Mesenchymal stem cell (in vitro differentiated cells and primary cell): ENCODE data around the gene KDELR3.

Experiments
- DNase-seq: peaks from one replicate; pipeline ENCODE4 v3.0.0-alpha.2; 2013
- H2AFZ ChIP-seq: one replicate; pipeline ENCODE4 v1.6.1; 2013; ENCODE audit warnings: low read depth, mild to moderate bottlenecking, control low read depth, inconsistent platforms, low read length, moderate library complexity
- H2AK5ac ChIP-seq: 2 replicates; pipeline ENCODE4 v1.6.1; 2013; ENCODE audit warnings: low read length, moderate library complexity, mild to moderate bottlenecking, inconsistent platforms; ENCODE audit not compliant: severe bottlenecking
- H2BK120ac ChIP-seq: one replicate; pipeline ENCODE4 v1.6.1; 2013; ENCODE audit warnings: low read depth, mild to moderate bottlenecking, inconsistent platforms, low read length, moderate library complexity
- H2BK12ac ChIP-seq, 2 experiments: one replicate each; pipeline ENCODE4 v1.6.1; 2013; ENCODE audit warnings: inconsistent platforms in 2 of 2, low read length in 2 of 2, mild to moderate bottlenecking in 2 of 2, moderate library complexity in 2 of 2, control low read depth in 1 of 2
- H2BK15ac ChIP-seq: one replicate; pipeline ENCODE4 v1.6.1; 2013; ENCODE audit warnings: mild to moderate bottlenecking, low read depth, inconsistent platforms; ENCODE audit not compliant: poor library complexity, severe bottlenecking
- H2BK5ac ChIP-seq: 2 replicates; pipeline ENCODE4 v1.6.1; 2013; ENCODE audit warnings: low read depth, mild to moderate bottlenecking, low read length, control low read depth, inconsistent platforms; ENCODE audit not compliant: poor library complexity, severe bottlenecking
- H3K14ac ChIP-seq, 2 experiments: one replicate each; pipeline ENCODE4 v1.6.1; 2013; ENCODE audit warnings: inconsistent platforms in 2 of 2, low read length in 2 of 2, control low read depth in 1 of 2, mild to moderate bottlenecking in 1 of 2, moderate library complexity in 1 of 2
- H3K18ac ChIP-seq, 2 experiments: one replicate each; pipeline ENCODE4 v1.6.1; 2013; ENCODE audit warnings: inconsistent platforms in 2 of 2, low read length in 2 of 2, control low read depth in 1 of 2, low read depth in 1 of 2, mild to moderate bottlenecking in 1 of 2
- H3K23ac ChIP-seq, 2 experiments: one replicate each; pipeline ENCODE4 v1.6.1; 2013; ENCODE audit warnings: inconsistent platforms in 2 of 2, low read length in 2 of 2, mild to moderate bottlenecking in 2 of 2, moderate library complexity in 2 of 2, control low read depth in 1 of 2
- H3K27ac ChIP-seq: 2 replicates; pipeline ENCODE4 v1.5.1; 2013; ENCODE audit warnings: mild to moderate bottlenecking, moderate library complexity, low read length, control low read depth, inconsistent platforms; ENCODE audit not compliant: poor library complexity, severe bottlenecking
- H3K27me3 ChIP-seq, 2 experiments: 2 replicates each; pipeline versions ENCODE4 v1.6.1 to v1.7.0; 2013; ENCODE audit warnings: low read length in 2 of 2, mild to moderate bottlenecking in 2 of 2, moderate library complexity in 2 of 2, control low read depth in 1 of 2, inconsistent platforms in 1 of 2; ENCODE audit not compliant: control insufficient read depth in 1 of 2, insufficient read depth in 1 of 2
- H3K36me3 ChIP-seq, 2 experiments: 2 replicates each; pipeline versions ENCODE4 v1.6.1 to v1.7.0; 2013; ENCODE audit warnings: low read length in 2 of 2, control low read depth in 1 of 2, inconsistent platforms in 1 of 2, low read depth in 1 of 2, mild to moderate bottlenecking in 1 of 2; ENCODE audit not compliant: insufficient read depth in 2 of 2, control insufficient read depth in 1 of 2
- H3K4ac ChIP-seq, 2 experiments: one replicate each; pipeline ENCODE4 v1.6.1; 2013; ENCODE audit warnings: inconsistent platforms in 2 of 2, low read length in 2 of 2, mild to moderate bottlenecking in 2 of 2, moderate library complexity in 2 of 2, control low read depth in 1 of 2, low read depth in 1 of 2
- H3K4me1 ChIP-seq: 2 replicates; pipeline ENCODE4 v1.6.1; 2013; ENCODE audit warnings: low read depth, low read length, control low read depth; ENCODE audit not compliant: control insufficient read depth, insufficient read depth
- H3K4me2 ChIP-seq: 2 replicates; pipeline ENCODE4 v1.6.1; 2013; ENCODE audit warnings: low read length, mild to moderate bottlenecking, inconsistent platforms; ENCODE audit not compliant: poor library complexity, severe bottlenecking
- H3K4me3 ChIP-seq, 2 experiments: 2 replicates each; pipeline versions ENCODE4 v1.5.1 to v1.7.0; 2013; ENCODE audit warnings: low read length in 2 of 2, mild to moderate bottlenecking in 2 of 2, control low read depth in 1 of 2, low read depth in 1 of 2; ENCODE audit not compliant: insufficient read depth in 1 of 2
- H3K79me1 ChIP-seq: replicated peaks from 2 replicates; pipeline ENCODE4 v1.6.1; 2013; ENCODE audit warnings: mild to moderate bottlenecking, control low read depth, low read length, inconsistent platforms; ENCODE audit not compliant: poor library complexity, severe bottlenecking
- H3K9ac ChIP-seq: 2 replicates; pipeline ENCODE4 v1.7.0; 2013; ENCODE audit warnings: mild to moderate bottlenecking, low read length, moderate library complexity
- H3K9me3 ChIP-seq: 2 replicates; pipeline ENCODE4 v1.7.0; 2013; ENCODE audit warnings: mild to moderate bottlenecking, low read length; ENCODE audit not compliant: control insufficient read depth
- H4K8ac ChIP-seq: one replicate; pipeline ENCODE4 v1.6.1; 2013; ENCODE audit warnings: inconsistent platforms, mild to moderate bottlenecking, low read length, moderate library complexity
- H4K91ac ChIP-seq: one replicate; pipeline ENCODE4 v1.6.1; 2013; ENCODE audit warnings: mild to moderate bottlenecking, low read length, inconsistent platforms
- WGBS: methylation state at CpG from one replicate; pipeline ENCODE4 v1.1.7; 2013; ENCODE audit warnings: mixed read lengths; 5-methylcytosine and 5-hydroxymethylcytosine counted together

The KDELR3 gene

DNA sequence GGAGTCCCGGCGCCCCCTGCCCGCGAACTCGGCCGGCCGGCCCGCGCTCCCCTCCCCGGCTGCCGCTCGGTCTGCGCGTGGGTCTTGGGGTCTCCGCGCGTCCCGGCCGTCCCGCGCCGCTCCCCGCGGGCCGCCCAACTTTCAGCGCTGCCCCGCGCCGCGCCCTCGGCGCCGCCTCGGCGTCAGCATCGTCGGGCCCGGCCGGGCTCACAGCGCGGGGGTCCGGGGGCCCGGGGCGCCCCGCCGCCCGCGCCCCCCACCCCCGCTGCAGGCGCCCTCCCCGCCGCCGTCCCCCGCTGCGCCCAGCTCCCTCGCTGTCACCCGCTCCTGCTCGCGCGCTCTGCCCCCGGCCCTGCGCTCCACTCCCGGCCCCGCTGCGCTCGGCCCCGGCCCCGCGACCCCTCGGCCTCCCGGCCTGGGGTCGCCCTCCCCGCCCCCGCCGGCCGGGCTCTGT lies 12.8 kb upstream of the KDELR3 start, which contains the start of gene KCNJ4:
TSS of gene KCNJ4 (minus strand) at position 124 of the 454 bp plus-strand sequence. CDS start 27,067 bp downstream, outside the sequence.
- no peak within 1 kb of the TSS for H2BK5ac ChIP-seq
- peak within 1 kb of the TSS; percentile 83 for H3K4me2 ChIP-seq
- H3K79me1 ChIP-seq: no peaks in the 10 kb centered on the region
- peak within 1 kb of the TSS in 1 of 2 experiments; percentile 48 for H3K4me3 ChIP-seq
- peaks cover 76 to 86% of the 10 kb centered on the region in 2 experiments for H3K27me3 ChIP-seq
- WGBS: 3% methylated on average over 20 of the region's 76 CpGs
- peaks cover 0 to 3% of the 10 kb centered on the region in 2 experiments for H3K36me3 ChIP-seq
- H3K23ac ChIP-seq: peak within 1 kb of the TSS in 1 of 2 experiments; percentile 34
- no peak within 1 kb of the TSS for H4K8ac ChIP-seq
- no peak for DNase-seq
- no peak within 1 kb of the TSS for H4K91ac ChIP-seq
- peaks cover 22% of the 10 kb centered on the region for H3K4me1 ChIP-seq
- peak within 1 kb of the TSS; percentile 44 for H2BK15ac ChIP-seq
- H3K27ac ChIP-seq: no peak within 1 kb of the TSS
- no peak within 1 kb of the TSS for H3K14ac ChIP-seq
- H3K4ac ChIP-seq: no peak within 1 kb of the TSS
- no peak within 1 kb of the TSS for H3K9ac ChIP-seq
- peak within 1 kb of the TSS in 1 of 2 experiments; percentile 75 for H3K18ac ChIP-seq
- no peak within 1 kb of the TSS for H2BK12ac ChIP-seq
- no peak within 1 kb of the TSS for H2AK5ac ChIP-seq
- no peaks in the 10 kb centered on the region for H3K9me3 ChIP-seq
- peak within 1 kb of the TSS; percentile 32 for H2AFZ ChIP-seq
- H2BK120ac ChIP-seq: peak within 1 kb of the TSS; percentile 11

DNA sequence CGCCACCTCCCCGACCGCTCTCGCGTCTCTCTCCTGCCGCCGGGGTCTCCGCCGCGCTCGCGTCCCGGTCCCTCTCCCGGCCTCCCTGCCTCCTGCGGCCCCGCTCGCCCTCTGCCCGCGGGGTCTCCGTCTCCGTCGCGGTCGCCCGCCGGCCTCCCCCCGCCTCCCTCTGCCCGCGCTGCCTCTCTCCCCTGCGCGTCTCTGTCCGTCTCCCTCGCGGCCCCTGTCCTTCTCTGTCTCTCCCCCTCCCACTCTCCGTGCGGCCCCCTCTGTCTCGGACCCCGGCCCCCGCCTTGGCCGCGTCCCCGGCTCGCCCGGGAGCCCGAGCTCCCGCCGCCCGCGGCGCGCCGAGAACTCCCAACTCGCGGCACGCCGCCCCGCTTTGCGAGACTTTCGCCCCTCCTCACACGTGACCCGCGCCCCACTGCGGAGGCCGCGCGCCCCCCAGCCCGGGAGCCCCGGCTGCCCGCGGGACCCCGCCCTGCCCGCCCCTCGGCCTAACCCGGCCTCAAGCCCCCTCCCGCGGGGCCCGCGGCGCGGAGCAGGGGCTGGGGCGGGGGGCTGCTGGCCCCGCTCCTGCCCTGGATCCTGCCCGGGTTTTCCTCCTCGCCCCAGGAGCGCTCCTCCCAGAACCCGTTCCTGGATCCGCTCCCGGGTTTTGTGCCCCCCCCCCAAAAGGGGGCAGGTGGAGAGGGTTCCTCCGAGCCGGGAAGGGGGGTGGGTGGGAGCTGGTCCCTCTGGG lies 12.2 kb upstream of the KDELR3 start:
- peak overlapping the region; percentile 11 for H2BK120ac ChIP-seq
- peak overlapping the region in 1 of 2 experiments; percentile 34 for H3K23ac ChIP-seq
- WGBS: 1% methylated on average over 62 of the region's 90 CpGs
- H2BK15ac ChIP-seq: peak overlapping the region; percentile 44
- DNase-seq: peak; percentile 52
- peak overlapping the region; percentile 32 for H2AFZ ChIP-seq
- peaks cover 76 to 86% of the 10 kb centered on the region in 2 experiments for H3K27me3 ChIP-seq
- no peak overlapping the region for H2BK12ac ChIP-seq
- H3K4me2 ChIP-seq: peak overlapping the region; percentile 83
- no peak overlapping the region for H4K91ac ChIP-seq
- H3K14ac ChIP-seq: no peak overlapping the region
- H3K9ac ChIP-seq: no peak overlapping the region
- no peak overlapping the region for H3K27ac ChIP-seq
- peaks cover 23% of the 10 kb centered on the region for H3K4me1 ChIP-seq
- H3K4me3 ChIP-seq: peak overlapping the region in 1 of 2 experiments; percentile 48
- H3K36me3 ChIP-seq: peaks cover 0 to 3% of the 10 kb centered on the region in 2 experiments
- no peak overlapping the region for H4K8ac ChIP-seq
- no peaks in the 10 kb centered on the region for H3K9me3 ChIP-seq
- no peak overlapping the region for H3K4ac ChIP-seq
- no peaks in the 10 kb centered on the region for H3K79me1 ChIP-seq
- no peak overlapping the region for H2AK5ac ChIP-seq
- H2BK5ac ChIP-seq: no peak overlapping the region
- H3K18ac ChIP-seq: peak overlapping the region in 1 of 2 experiments; percentile 75

DNA sequence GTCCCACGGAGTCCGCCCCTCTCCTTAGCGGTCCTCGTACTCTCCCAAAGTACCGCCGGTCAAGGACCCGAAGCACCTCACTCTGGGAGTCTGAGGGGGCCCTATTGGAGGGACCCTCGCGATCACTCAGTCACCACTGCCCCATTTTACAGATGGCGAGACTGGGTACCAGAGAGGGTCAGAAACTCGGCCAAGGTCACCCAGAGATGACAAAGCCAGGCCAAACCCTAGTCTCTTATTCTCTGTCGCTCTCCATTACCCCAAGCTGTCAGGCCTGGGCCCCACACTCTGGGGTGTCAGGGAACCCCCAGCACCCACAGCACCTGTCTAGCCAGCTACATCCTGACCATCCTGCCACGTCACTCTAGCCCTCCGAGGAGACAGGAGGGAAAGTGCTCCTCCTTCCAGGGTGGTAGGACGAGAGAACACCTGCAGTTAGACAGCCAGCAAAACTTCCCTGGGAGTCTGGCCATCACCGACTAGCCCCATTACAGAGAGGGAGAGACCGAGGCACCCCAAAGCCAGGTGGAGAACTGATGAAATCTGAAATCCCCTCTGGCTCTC lies 11.5 kb upstream of the KDELR3 start:
- H4K8ac ChIP-seq: no peak overlapping the region
- H3K4me2 ChIP-seq: peak overlapping the region; percentile 83
- no peak overlapping the region for H3K18ac ChIP-seq
- H3K4me3 ChIP-seq: no peak overlapping the region
- no peaks in the 10 kb centered on the region for H3K9me3 ChIP-seq
- no peak overlapping the region for H2BK120ac ChIP-seq
- no peak overlapping the region for H3K14ac ChIP-seq
- no peak overlapping the region for H2BK12ac ChIP-seq
- no peak overlapping the region for H2BK15ac ChIP-seq
- DNase-seq: no peak
- no peak overlapping the region for H3K4ac ChIP-seq
- H3K79me1 ChIP-seq: no peaks in the 10 kb centered on the region
- no peak overlapping the region for H3K27ac ChIP-seq
- no peak overlapping the region for H2BK5ac ChIP-seq
- peaks cover 26% of the 10 kb centered on the region for H3K4me1 ChIP-seq
- WGBS: 52% methylated on average over 17 of the region's 17 CpGs
- no peak overlapping the region for H2AK5ac ChIP-seq
- H2AFZ ChIP-seq: no peak overlapping the region
- peaks cover 0 to 3% of the 10 kb centered on the region in 2 experiments for H3K36me3 ChIP-seq
- H4K91ac ChIP-seq: no peak overlapping the region
- peaks cover 76 to 86% of the 10 kb centered on the region in 2 experiments for H3K27me3 ChIP-seq
- no peak overlapping the region for H3K23ac ChIP-seq
- no peak overlapping the region for H3K9ac ChIP-seq
